C4-2B (cell line): ENCODE data around the gene LDHAL6B.

Source experiments
- ZFX ChIP-seq: fragments of 450-650 bp; IDR thresholded peaks from 2 replicates; pipeline ENCODE4 v1.6.1; 2017
- TF ChIP-seq, protein P1 (sequence below): fragments of 450-650 bp; conservative IDR thresholded peaks from 2 replicates; pipeline ENCODE4 v1.5.1; 2017; ENCODE audit warnings: mild to moderate bottlenecking

DNA sequence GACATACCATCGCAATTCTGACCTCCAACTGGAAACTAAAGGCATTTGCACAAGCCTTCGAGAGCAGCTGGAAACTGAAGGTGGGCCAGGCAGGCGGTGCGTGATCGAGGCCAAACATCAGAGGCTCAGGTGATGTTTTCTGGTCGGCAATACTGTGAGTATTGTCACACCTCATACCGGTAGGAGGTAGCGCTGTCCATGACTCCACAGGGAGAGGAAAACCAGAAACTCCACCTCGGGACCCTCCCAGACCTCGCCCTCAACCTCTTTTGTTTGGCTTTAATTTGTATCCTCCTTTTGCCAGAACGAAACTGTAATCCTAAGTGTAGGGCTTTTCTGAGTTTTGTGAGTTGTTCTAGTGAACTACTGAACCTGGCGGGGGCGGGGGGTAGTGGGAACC, 43.6 kb downstream of the LDHAL6B start:
- TF ChIP-seq, protein P1, sequence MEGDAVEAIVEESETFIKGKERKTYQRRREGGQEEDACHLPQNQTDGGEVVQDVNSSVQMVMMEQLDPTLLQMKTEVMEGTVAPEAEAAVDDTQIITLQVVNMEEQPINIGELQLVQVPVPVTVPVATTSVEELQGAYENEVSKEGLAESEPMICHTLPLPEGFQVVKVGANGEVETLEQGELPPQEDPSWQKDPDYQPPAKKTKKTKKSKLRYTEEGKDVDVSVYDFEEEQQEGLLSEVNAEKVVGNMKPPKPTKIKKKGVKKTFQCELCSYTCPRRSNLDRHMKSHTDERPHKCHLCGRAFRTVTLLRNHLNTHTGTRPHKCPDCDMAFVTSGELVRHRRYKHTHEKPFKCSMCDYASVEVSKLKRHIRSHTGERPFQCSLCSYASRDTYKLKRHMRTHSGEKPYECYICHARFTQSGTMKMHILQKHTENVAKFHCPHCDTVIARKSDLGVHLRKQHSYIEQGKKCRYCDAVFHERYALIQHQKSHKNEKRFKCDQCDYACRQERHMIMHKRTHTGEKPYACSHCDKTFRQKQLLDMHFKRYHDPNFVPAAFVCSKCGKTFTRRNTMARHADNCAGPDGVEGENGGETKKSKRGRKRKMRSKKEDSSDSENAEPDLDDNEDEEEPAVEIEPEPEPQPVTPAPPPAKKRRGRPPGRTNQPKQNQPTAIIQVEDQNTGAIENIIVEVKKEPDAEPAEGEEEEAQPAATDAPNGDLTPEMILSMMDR, result no peak
- TF ChIP-seq ZFX, result no peak
